Jurkat, Clone E6-1 (cell line): Measurements from ENCODE around the gene GNRH2. TPM values are rescaled to one million over a fixed set of nuclear protein-coding genes. Genes with fewer than 3 reads are reported as not detected.
"Not testable (repeated sequence)": the region's sequence is repeated elsewhere in the genome, so short reads cannot be mapped to it uniquely, and the experiment has no call there.

ENCODE experiments used
- DNase-seq: peaks from one replicate; pipeline ENCODE4 v3.0.0-alpha.2; 2011; ENCODE audit warnings: low read depth, low spot score
- H3K4me3 ChIP-seq: 2 replicates; pipeline ENCODE4 v1.5.1; 2011; ENCODE audit warnings: mild to moderate bottlenecking, low read length, control low read depth, moderate library complexity
- polyA plus RNA-seq: library from polyadenylated mRNA; unstranded; fragments of >200 nt; gene quantifications from one replicate; pipeline ENCODE4 v1.2.1, GENCODE V29; 2012; ENCODE audit warnings: missing spikeins; ENCODE audit not compliant: insufficient read length, insufficient read depth

GNRH2 gene
- not detected for polyA plus RNA-seq

- no peak within 1 kb of the TSS for H3K4me3 ChIP-seq
- no peak for DNase-seq
These were observed at the start of gene GNRH2 for GRCh38 chr20:3043322-3043721. GNRH2 (plus strand) TSS chr20:3043622; CDS start chr20:3044415, 793 bp downstream.

- no peak overlapping the region for H3K4me3 ChIP-seq
- no peak for DNase-seq
These were observed 47.6 kb upstream of the GNRH2 start for GRCh38 chr20:2995796-2996195.

- DNase-seq = no peak
- H3K4me3 ChIP-seq = no peak overlapping the region
These were observed 44.7 kb upstream of the GNRH2 start for GRCh38 chr20:2998728-2999127.

GRCh38 chr20:3000852-3001523 lies 42.4 kb upstream of the GNRH2 start:
- DNase-seq = peak; percentile 66
- no peak overlapping the region for H3K4me3 ChIP-seq

GRCh38 chr20:3003416-3003815 lies 40.0 kb upstream of the GNRH2 start:
- no peak overlapping the region for H3K4me3 ChIP-seq
- DNase-seq = no peak

GRCh38 chr20:3010985-3011723 lies 32.3 kb upstream of the GNRH2 start:
- DNase-seq = no peak
- no peak overlapping the region for H3K4me3 ChIP-seq

- H3K4me3 ChIP-seq = no peak overlapping the region
- no peak for DNase-seq
These were observed 31.7 kb upstream of the GNRH2 start for GRCh38 chr20:3011752-3012151.

GRCh38 chr20:3013771-3014170 lies 29.7 kb upstream of the GNRH2 start:
- H3K4me3 ChIP-seq = no peak overlapping the region
- DNase-seq = no peak

- no peak for DNase-seq
- no peak overlapping the region for H3K4me3 ChIP-seq
These were observed 29.2 kb upstream of the GNRH2 start for GRCh38 chr20:3014179-3014578.

- no peak overlapping the region for H3K4me3 ChIP-seq
- no peak for DNase-seq
These were observed 28.8 kb upstream of the GNRH2 start for GRCh38 chr20:3014662-3015061.

GRCh38 chr20:3015302-3015701 lies 28.1 kb upstream of the GNRH2 start:
- not testable (repeated sequence) for DNase-seq, H3K4me3 ChIP-seq

- no peak overlapping the region for H3K4me3 ChIP-seq
- no peak for DNase-seq
These were observed 22.1 kb upstream of the GNRH2 start for GRCh38 chr20:3021327-3021726.

GRCh38 chr20:3021777-3022176 lies 21.6 kb upstream of the GNRH2 start:
- no peak overlapping the region for H3K4me3 ChIP-seq
- DNase-seq = no peak

GRCh38 chr20:3022559-3023490 lies 20.6 kb upstream of the GNRH2 start:
- H3K4me3 ChIP-seq, DNase-seq: not testable (repeated sequence)

GRCh38 chr20:3027987-3028386 lies 15.4 kb upstream of the GNRH2 start:
- no peak overlapping the region for H3K4me3 ChIP-seq
- DNase-seq = no peak

GRCh38 chr20:3031524-3032147 lies 11.8 kb upstream of the GNRH2 start:
- DNase-seq = no peak
- H3K4me3 ChIP-seq = no peak overlapping the region

- no peak overlapping the region for H3K4me3 ChIP-seq
- DNase-seq = no peak
These were observed 10.8 kb upstream of the GNRH2 start for GRCh38 chr20:3032624-3033023.

GRCh38 chr20:3037654-3038053 lies 5.8 kb upstream of the GNRH2 start:
- no peak overlapping the region for H3K4me3 ChIP-seq
- DNase-seq = no peak

- no peak overlapping the region for H3K4me3 ChIP-seq
- no peak for DNase-seq
These were observed 5.0 kb upstream of the GNRH2 start for GRCh38 chr20:3038454-3038853.
